GM19455 (cell line): ENCODE results near the gene KCNH3.
"Not testable (repeated sequence)": the region's sequence is repeated elsewhere in the genome, so short reads cannot be mapped to it uniquely, and the experiment has no call there.

Experiments
- ATAC-seq: cut with Tn5 transposase; IDR thresholded peaks from one replicate; pipeline ENCODE4 v1.9.1; 2021; ENCODE audit not compliant: unreplicated experiment

KCNH3 gene

DNA sequence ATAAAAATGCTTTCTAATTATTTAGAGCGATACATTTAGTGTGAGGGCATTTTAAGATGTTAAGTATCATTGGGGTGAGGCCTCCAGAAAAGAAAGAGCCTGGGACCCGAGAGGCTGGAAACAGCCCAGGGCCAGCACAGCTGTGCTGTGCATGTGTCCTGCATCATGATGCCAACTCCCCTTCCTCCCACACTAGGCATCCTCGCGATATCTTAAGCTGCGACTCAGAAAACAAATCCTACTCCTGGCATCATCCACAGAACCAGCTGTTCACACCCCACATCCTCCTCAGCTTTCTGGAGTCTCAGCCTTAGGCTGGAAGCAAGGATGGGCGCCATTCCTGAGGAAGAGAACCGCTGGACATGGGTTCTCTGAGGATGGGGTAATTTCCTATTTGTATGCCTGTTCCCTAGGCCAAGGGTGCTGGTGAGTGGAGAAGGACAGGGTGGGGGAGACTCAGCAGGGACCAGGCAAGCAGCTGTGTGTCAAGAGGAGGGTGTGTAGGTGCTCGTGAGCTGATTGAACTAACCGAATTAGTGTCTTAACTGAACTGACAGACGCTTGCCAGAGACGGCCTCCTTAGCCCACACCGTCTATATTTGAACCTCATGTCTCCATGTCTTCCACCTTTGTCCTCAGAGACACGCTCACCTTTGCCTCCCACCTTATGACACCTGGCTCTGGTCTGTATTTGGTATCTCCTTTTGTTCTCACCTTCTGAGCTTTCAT lies 44.7 kb downstream of the KCNH3 start:
- ATAC-seq: no peak

- no peak for ATAC-seq
Observed at GRCh38 chr12:49584591-49584990, 45.8 kb downstream of the KCNH3 start.

DNA sequence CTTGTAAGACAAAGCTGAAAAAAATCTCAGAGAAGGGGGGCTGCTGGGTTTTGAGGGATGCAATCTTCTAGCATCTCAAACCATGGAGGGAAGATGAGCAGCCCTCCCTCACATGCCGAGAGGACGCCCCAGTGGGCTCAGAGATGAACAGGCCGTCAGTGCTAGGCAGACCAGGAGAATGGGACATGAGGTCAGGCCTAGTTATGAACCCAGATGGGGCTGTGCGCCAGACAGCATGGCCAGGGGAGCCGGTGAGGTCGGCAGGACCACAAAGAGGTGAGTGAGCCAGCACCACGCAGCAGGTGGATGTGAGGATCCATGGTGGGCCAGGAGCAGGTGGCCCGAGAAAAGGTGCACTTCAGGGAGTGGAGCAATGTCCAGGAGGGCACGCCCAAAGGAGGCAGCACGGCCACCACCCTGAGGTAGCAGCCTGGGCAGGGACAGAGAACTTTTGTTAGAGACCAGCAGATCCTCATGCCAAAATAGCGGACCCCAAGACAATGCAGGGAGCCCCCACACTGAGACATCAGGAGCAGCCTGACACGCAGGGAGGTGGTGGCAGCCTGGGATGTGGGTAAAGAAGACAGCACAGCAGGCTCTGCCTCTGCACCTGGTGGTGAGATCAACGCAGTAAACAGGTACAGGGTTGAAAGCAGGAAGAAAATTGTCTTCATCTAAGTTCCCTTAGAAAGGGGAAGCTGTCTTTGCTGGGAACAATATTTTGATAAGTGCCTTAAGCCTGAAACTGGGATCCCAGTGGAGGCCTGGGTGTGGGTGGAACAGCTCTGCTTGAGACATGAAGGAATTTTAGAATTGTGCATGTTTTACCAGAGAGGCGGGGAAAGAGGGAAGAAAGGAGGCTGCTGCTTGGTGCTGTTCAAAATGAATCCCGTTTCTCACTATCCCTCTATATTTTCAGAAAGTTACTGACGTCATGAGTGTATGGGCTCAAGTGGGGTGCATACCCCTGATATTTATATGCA lies 46.9 kb downstream of the KCNH3 start:
- ATAC-seq: no peak

DNA sequence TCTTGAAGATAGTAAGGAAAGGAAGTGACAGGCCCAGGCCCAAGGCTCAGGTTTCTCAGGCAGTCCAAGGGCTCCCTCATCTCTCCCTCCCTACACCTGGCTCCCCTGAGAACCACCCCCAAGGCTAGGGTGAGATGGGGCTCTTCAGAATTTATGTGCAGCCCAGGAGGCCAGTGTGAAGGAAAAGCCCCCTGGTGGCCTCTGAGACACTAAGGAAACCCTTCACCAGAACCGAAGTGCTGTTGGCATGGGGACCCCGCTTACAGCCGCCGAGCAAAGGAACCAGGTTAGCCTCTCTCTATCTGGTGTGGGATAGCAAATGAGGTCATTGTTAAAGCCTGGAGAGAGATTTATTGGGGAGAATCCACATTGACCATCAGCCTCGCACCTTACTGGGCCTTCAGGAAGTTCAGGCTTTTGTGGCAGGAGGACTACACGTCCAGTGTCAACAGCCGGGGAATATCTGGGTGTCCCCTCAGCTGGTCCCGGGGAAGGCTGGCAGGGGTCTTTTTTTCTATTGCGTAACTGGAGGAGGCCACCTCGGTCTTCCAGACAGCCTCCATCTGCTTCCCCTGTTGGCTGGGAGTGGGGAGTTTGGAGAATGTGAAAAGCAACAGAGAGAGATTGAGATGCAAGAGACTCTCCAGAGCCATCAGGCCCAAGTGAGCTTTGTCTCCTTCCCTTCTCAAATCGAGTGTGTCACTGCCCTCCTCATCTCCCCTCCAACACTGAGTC lies 48.5 kb downstream of the KCNH3 start:
- ATAC-seq: no peak

DNA sequence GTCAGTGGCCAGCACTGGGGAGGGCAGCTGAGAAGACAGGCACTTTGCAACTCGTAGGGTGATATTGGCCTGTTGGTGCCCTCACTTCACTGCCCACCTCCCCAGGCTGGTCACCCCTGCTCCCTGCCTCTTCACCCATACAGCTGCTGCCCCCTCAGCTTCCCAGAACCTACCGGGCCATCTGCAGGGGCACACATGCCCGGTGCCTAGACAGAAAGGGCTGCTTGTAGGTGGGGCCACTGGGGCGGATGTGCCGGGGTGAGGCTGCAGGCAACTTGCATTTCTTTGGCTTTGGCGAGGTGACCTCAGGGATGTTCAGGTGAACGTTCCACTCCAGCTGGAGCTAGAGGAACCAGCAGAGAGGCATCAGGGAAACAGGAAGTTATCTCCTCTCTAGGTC lies 49.5 kb downstream of the KCNH3 start:
- ATAC-seq: no peak

DNA sequence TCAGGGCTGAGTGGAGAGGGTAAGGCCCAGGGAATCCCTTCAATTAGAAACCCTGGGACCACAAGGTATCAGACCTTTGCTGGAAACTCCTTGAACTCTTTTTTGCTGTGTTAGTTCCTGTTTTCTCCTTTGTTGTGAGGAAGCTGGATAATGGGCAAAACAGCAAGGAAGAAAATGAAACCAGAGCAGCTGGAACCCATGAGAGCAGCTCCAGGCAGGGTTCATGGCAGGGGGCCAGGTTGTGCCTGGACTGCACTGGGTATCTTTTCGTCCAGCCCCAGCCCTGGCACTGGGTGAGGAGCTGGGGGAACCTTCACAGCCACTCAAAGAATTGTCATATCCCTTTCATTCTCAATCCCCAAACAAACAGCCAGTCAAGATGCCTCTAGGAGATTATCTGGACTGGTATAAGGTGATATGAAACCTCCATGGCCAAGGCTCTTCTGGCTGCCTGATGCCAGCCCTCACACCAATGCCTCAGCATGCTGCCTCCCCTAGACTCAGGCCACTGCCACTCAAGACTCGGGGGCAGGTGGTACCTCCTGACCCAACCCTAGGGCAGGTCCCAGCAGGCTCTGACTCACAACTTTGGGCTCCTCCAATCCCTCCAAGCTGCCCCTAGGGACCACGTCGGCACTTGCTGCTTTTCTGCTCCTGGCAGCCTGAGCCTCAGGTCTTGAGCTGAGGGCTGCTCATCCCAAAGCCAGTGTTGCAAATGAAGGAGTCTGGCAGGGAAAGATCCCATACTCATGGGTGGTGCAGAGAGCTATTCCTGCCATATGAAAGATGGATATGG lies 50.1 kb downstream of the KCNH3 start:
- ATAC-seq: no peak

DNA sequence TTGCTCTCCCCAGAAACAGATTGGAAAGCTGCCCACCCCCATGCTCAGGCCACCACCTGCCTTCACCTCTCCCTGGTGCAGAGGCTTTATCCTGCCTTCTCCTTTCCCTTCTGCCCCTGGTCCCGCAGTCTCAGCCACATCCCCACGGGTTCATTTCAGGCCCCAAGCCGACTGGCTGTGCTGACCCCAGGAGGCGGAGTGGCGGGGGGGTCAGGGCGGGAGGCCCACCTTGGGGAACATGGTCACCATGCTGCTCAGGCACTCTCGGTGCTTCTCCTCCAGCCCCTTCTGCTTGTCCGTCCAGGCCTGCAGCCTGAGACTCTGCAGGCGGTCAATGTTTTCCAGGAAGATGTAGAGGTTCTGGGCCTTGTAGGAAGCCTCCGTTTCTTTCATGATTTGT lies 59.7 kb downstream of the KCNH3 start:
- ATAC-seq: no peak

- ATAC-seq: no peak
Observed at GRCh38 chr12:49599961-49600360, 61.1 kb downstream of the KCNH3 start.

DNA sequence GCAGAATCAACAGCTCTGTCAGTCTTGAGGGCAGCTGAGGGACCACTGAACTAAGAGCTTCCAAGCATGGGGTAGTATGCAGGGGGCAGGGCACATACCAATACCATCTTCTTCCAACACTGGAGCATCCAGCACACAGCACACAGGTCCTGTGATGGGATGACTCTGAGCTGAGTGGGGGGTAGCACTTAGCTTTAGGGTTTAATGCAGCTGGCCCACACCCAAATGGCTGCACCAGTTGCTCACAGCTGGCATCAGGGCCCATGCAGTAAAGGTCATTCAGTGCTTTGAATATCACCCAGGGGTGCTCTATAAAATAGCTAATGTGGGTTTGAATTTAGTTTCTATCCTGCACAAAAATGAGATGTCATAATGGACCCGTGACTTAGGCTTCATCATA lies 64.9 kb downstream of the KCNH3 start:
- ATAC-seq: no peak

GRCh38 chr12:49604856-49605255 lies 66.0 kb downstream of the KCNH3 start:
- ATAC-seq: no peak

DNA sequence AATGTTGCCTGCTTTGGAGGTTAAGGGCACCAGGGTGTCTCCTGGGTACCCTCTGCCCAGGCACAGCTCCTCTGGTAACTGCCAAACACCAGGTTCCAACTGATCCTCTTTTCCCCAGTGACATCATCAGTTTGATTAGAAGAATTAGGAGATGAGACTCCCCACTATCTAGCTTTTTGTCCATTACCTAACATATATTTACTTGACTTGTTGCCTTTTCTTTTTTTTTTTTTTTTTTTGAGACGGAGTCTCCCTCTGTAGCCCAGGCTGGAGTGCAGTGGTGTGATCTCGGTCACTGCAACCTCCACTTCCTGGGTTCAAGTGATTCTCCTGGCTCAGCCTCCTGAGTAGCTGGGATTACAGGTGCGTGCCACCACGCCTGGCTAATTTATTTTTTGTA lies 66.7 kb downstream of the KCNH3 start, which contains the start of gene FAM186B:
Gene FAM186B, minus strand, starts transcription at position 101 of the 400 bp plus-strand sequence. CDS start 162 bp downstream, outside the sequence.
- not testable (repeated sequence) for ATAC-seq
